Lower lobe of right lung (tissue), 2 donors: ENCODE results near the gene SLC2A10. TPM values are rescaled to one million over a fixed set of nuclear protein-coding genes. Genes with fewer than 3 reads are reported as not detected.

ENCODE experiments used
- ATAC-seq, 2 donors: fragments of 200-7000 bp; cut with Tn5 transposase; one replicate each; pipeline ENCODE4 v1.9.1; 2020 to 2022; ENCODE audit warnings: mild to moderate bottlenecking in 2 of 2, moderate library complexity in 2 of 2
- DNase-seq: peaks from one replicate; pipeline ENCODE4 v3.0.0-alpha.2; 2020
- H3K27ac ChIP-seq: fragments of 200-600 bp; one replicate; pipeline ENCODE4 v1.8.0; 2022
- H3K27me3 ChIP-seq: fragments of 200-600 bp; one replicate; pipeline ENCODE4 v1.8.0; 2022; ENCODE audit warnings: low read depth
- H3K36me3 ChIP-seq: fragments of 200-600 bp; one replicate; pipeline ENCODE4 v1.8.0; 2022; ENCODE audit warnings: mild to moderate bottlenecking
- H3K4me1 ChIP-seq: fragments of 200-600 bp; one replicate; pipeline ENCODE4 v1.8.0; 2022
- H3K4me3 ChIP-seq: fragments of 200-600 bp; one replicate; pipeline ENCODE4 v1.8.0; 2022; ENCODE audit warnings: mild to moderate bottlenecking
- H3K9me3 ChIP-seq: fragments of 200-600 bp; one replicate; pipeline ENCODE4 v1.8.0; 2022
- intact Hi-C: fragments of 100-400 bp; cut with DNase I; formaldehyde crosslinking; loops from one replicate; pipeline ENCODE4 v1.11.0; 2022
- total RNA-seq: library from RNA; stranded (reverse); fragmentation: NEBNext Ultra II Directional; extraction: Animal tissue kit (Norgen Biotek cat#: 25700); gene quantifications from one replicate; pipeline ENCODE4 v1.2.1, GENCODE V29; 2021
- TF ChIP-seq, protein P1 (sequence below): fragments of 200-600 bp; IDR thresholded peaks from one replicate; pipeline ENCODE4 v1.8.0; 2022; ENCODE audit warnings: antibody characterized with exemption, mild to moderate bottlenecking
- donor health status: DM: no; HTN: yes; CAD: no; lungs with severe emphysema.

Gene SLC2A10
- total RNA-seq, 1 donor from 2014 or later = 11.5 TPM

DNA sequence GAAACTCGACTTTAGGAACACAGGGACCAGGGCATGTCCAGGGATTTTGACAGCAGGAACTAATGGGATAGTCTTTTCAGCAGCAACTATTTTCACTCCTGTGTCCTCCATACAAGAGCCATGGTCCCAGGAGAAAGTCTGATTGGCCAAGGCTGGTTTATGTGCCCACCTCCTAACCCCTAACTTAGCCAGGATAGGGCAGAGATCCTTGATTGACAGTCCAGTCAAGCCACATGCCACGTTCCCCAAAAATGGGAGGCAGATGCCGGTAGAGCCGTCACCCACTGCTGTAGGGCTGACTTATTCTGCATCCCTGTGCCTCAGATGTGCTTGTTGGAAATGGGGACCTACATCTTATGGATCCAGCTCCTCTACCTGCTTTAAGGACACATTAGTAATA lies 22.3 kb downstream of the SLC2A10 start:
- no peaks in the 10 kb centered on the region for H3K27me3 ChIP-seq
- DNase-seq (no peak), ATAC-seq (no peak)
- H3K4me1 ChIP-seq = no peaks in the 10 kb centered on the region
- no peak overlapping the region for H3K27ac ChIP-seq
- no peak overlapping the region for H3K4me3 ChIP-seq
- H3K36me3 ChIP-seq = peaks cover 14% of the 10 kb centered on the region
- TF ChIP-seq, protein P1, sequence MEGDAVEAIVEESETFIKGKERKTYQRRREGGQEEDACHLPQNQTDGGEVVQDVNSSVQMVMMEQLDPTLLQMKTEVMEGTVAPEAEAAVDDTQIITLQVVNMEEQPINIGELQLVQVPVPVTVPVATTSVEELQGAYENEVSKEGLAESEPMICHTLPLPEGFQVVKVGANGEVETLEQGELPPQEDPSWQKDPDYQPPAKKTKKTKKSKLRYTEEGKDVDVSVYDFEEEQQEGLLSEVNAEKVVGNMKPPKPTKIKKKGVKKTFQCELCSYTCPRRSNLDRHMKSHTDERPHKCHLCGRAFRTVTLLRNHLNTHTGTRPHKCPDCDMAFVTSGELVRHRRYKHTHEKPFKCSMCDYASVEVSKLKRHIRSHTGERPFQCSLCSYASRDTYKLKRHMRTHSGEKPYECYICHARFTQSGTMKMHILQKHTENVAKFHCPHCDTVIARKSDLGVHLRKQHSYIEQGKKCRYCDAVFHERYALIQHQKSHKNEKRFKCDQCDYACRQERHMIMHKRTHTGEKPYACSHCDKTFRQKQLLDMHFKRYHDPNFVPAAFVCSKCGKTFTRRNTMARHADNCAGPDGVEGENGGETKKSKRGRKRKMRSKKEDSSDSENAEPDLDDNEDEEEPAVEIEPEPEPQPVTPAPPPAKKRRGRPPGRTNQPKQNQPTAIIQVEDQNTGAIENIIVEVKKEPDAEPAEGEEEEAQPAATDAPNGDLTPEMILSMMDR = no peak
- H3K9me3 ChIP-seq = no peaks in the 10 kb centered on the region
- intact Hi-C loops = no loop called here

DNA sequence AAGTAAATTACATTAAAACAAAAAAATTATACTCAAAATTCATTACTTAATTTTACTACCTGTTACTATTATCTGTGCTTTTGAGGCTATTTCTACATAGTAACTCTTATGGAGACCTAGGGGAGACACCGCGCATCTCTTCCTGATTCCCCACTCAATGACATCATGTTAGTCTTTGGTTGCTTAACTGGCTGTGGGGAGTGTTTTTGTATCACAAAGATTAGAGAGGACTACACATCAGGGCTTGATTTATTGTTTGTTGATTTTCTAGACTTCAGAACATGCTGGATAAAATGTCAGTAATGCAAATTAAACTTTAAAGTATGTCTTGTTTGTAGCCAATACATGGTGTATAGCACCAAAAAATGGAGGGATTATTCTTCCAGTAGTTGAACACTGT lies 26.0 kb downstream of the SLC2A10 start:
- Histone ChIP-seq H3K27ac (no peak overlapping the region), H3K27me3 (no peaks in the 10 kb centered on the region), H3K9me3 (no peaks in the 10 kb centered on the region), H3K4me1 (no peaks in the 10 kb centered on the region), H3K36me3 (peaks cover 6% of the 10 kb centered on the region), H3K4me3 (no peak overlapping the region)
- ATAC-seq (no peak), DNase-seq (no peak)
- intact Hi-C loops = no loop called here
- TF ChIP-seq, protein P1 = no peak

DNA sequence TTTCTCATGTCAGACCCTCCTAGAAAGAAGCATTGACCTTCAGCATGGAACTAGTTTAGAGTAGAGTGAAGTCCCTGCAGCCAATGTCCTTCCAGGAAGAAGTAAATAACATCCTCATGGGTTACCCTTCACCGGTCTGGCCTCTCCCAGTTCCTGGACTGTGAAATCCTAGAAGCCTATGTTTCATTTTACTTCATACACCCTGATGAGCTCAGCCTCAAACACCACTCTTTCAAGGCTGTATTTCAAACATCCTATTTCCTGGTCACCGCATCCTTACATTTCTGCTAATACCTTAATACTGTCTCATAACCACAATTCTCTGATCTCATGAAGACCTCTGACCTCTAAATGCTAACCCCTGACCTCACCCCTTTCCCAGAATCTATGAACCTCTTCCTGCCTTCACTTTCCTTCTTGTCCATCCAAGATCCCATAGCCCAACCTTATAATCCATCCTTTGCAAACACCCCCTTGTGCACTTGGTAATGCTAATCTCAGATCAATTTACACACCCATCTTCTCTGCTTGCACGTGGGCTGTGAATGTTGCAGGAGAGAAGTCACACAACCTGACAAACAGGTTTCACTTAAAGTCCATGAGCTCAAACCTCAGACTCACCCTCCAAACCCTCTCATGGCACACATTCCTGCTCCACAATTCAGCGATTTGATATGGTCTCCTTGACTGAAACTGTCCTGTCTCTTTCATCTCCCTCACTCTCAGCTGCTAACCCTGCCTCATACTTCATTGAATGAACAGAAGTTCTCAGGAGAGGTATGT lies 30.2 kb downstream of the SLC2A10 start:
- Histone ChIP-seq H3K27me3 (peaks cover 4% of the 10 kb centered on the region), H3K27ac (no peak overlapping the region), H3K4me3 (no peak overlapping the region), H3K36me3 (peaks cover 5% of the 10 kb centered on the region), H3K9me3 (no peaks in the 10 kb centered on the region), H3K4me1 (no peaks in the 10 kb centered on the region)
- TF ChIP-seq, protein P1 = no peak
- peak in 1 of 2 donors; percentile 34 for ATAC-seq
- intact Hi-C loops = no loop called here
- no peak for DNase-seq

DNA sequence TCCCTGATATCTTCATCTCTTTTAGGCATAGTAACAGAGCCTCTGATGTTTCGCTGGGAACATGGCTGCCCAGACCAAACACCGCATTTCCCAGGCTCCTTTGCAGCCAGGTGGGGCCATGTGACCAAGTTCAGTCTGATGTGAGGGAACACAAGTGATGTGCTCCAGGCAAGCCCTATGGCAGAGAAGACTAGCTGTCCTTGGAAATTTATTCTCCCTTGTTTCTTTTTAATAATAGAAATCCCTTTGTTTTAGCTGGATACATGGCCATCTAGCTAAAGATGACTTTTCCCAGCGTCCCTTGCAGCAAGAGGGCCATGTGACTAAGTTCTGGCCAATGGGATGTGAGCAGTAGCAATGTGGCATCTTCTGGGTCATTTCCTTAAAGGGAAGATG lies 30.8 kb downstream of the SLC2A10 start:
- Histone ChIP-seq H3K36me3 (no peaks in the 10 kb centered on the region), H3K9me3 (no peaks in the 10 kb centered on the region), H3K4me3 (no peak overlapping the region), H3K27ac (no peak overlapping the region), H3K27me3 (peaks cover 4% of the 10 kb centered on the region), H3K4me1 (no peaks in the 10 kb centered on the region)
- intact Hi-C loops = no loop called here
- TF ChIP-seq, protein P1 = no peak
- ATAC-seq (no peak), DNase-seq (no peak)

DNA sequence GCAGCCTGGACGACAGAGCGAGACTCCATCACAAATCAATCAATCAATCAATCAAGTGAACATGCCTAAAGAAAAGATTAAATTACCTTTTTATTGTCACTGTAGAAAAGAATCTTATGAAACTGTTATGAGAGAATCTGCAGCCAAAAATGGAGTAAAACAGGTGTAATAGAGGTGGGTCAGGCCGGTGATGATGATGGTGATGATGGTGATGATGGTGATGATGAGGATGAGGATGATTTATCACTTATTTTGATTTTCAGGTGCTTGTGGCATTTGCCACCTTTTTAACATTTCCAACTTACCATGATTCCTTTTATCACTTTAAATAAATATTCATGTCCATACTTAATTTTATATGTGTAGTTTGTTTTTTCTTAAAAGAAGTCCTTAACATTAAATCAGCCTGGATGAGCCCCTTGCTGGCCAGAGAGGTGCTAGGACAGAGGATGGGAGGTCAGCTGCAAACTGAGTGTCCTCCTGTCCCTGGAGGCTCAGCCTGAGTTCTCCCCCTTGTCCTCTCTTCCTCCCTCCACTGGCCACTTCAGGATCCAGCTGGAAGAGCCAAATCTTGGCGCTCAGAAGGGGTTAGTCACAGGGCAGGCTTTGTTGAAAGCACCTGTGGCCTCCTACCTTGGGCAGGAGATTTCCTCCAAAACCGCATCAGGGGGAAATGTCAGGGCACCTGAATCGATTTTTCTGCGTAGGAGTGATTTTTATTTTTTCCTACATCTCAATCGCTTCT lies 32.6 kb downstream of the SLC2A10 start:
- Histone ChIP-seq H3K4me1 (no peaks in the 10 kb centered on the region), H3K9me3 (no peaks in the 10 kb centered on the region), H3K36me3 (no peaks in the 10 kb centered on the region), H3K27me3 (peaks cover 7% of the 10 kb centered on the region), H3K27ac (no peak overlapping the region), H3K4me3 (no peak overlapping the region)
- intact Hi-C loops = no loop called here
- no peak for DNase-seq
- TF ChIP-seq, protein P1 = no peak
- ATAC-seq = no peak
